WI38 (cell line): ENCODE data around the gene LDHA.

Experiments
- H3K4me3 ChIP-seq: 2 replicates; pipeline ENCODE4 v1.5.1; 2011; ENCODE audit warnings: low read depth, mild to moderate bottlenecking, control low read depth, low read length
- CTCF ChIP-seq: IDR thresholded peaks from 2 replicates; pipeline ENCODE4 v1.5.1; 2012; ENCODE audit warnings: low read depth, mild to moderate bottlenecking, control low read depth, low read length

Gene LDHA

GRCh38 chr11:18449251-18449650, 54.9 kb downstream of the LDHA start:
- no peak for TF ChIP-seq CTCF
- H3K4me3 ChIP-seq, result no peak overlapping the region

GRCh38 chr11:18452927-18453326, 58.6 kb downstream of the LDHA start:
- no peak for TF ChIP-seq CTCF
- H3K4me3 ChIP-seq, result no peak overlapping the region

GRCh38 chr11:18455686-18456372, 61.5 kb downstream of the LDHA start, which contains the start of gene LDHAL6A:
LDHAL6A (plus strand) TSS chr11:18455856; CDS start chr11:18456681, 825 bp downstream.
- H3K4me3 ChIP-seq, result no peak within 1 kb of the TSS
- no peak for TF ChIP-seq CTCF

DNA sequence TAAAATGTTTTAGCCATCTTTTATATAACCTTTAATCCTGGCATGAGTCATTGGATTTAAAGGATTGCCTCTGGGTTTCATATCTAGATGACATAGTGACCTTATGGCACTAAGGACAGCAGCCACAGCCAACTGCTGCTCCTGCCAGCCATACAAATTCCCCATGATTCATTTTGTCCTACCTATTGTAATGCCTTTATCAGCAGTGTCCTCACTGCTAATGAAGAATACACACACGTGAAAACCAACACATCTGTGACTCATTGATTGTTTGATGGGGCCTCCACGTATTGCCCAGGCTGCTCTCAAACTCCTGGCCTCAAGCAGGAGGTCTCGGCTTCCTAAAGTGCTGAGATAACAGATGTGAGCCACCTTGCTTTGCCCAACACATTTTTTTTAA, 63.1 kb downstream of the LDHA start:
- no peak overlapping the region for H3K4me3 ChIP-seq
- TF ChIP-seq CTCF, result no peak
